OCI-LY7 (cell line): Measurements from ENCODE around the gene NUFIP2.

Experiments used
- EZH2phosphoT487 ChIP-seq: fragments of 200-600 bp; sonication (generic); IDR thresholded peaks from 2 replicates; pipeline ENCODE4 v1.6.1; 2018; ENCODE audit warnings: low read depth, borderline replicate concordance, mild to moderate bottlenecking, mixed run types, antibody characterized with exemption, low read length, moderate library complexity, mixed read lengths
- TF ChIP-seq, protein P1 (sequence below): fragments of 200-600 bp; sonication (generic); conservative IDR thresholded peaks from 2 replicates; pipeline ENCODE4 v1.5.1; 2014; ENCODE audit warnings: mild to moderate bottlenecking, antibody characterized with exemption, low read length, moderate library complexity, mixed read lengths

- TF ChIP-seq, protein P1, sequence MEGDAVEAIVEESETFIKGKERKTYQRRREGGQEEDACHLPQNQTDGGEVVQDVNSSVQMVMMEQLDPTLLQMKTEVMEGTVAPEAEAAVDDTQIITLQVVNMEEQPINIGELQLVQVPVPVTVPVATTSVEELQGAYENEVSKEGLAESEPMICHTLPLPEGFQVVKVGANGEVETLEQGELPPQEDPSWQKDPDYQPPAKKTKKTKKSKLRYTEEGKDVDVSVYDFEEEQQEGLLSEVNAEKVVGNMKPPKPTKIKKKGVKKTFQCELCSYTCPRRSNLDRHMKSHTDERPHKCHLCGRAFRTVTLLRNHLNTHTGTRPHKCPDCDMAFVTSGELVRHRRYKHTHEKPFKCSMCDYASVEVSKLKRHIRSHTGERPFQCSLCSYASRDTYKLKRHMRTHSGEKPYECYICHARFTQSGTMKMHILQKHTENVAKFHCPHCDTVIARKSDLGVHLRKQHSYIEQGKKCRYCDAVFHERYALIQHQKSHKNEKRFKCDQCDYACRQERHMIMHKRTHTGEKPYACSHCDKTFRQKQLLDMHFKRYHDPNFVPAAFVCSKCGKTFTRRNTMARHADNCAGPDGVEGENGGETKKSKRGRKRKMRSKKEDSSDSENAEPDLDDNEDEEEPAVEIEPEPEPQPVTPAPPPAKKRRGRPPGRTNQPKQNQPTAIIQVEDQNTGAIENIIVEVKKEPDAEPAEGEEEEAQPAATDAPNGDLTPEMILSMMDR, result no peak
- TF ChIP-seq EZH2phosphoT487, result no peak
Measured at GRCh38 chr17:29326023-29326813, 32.3 kb upstream of the NUFIP2 start.
